ENCODE measurements around the gene SEL1L.

- TF ChIP-seq CTCF (conservative IDR thresholded peaks at IDR 0.05; ENCODE audit: low read depth in 2 of 2) = no peak
- TF ChIP-seq POLR2AphosphoS5 (IDR thresholded peaks at IDR 0.05; ENCODE audit: low read depth) = peak; percentile 79
- TF ChIP-seq EZH2 (IDR thresholded peaks at IDR 0.05; ENCODE audit: low read depth, unreplicated experiment) = no peak
- TF ChIP-seq EZH2phosphoT487 (IDR thresholded peaks at IDR 0.05; ENCODE audit: unreplicated experiment) = no peak
- TF ChIP-seq STAT1 (IDR thresholded peaks at IDR 0.05; ENCODE audit: unreplicated experiment) = no peak
- TF ChIP-seq JUNB (IDR thresholded peaks at IDR 0.05; ENCODE audit: unreplicated experiment) = no peak
- no peak for TF ChIP-seq REST (IDR thresholded peaks at IDR 0.05; ENCODE audit: unreplicated experiment)
- no peak for TF ChIP-seq ZNF114 (CRISPR knock-in tag; IDR thresholded peaks at IDR 0.05)
- TF ChIP-seq CREB1 (CRISPR knock-in tag; IDR thresholded peaks at IDR 0.05; ENCODE audit: low read depth) = no peak
- TF ChIP-seq ZNF462 (CRISPR knock-in tag; IDR thresholded peaks at IDR 0.05) = no peak
- no peak for TF ChIP-seq NANOG (IDR thresholded peaks at IDR 0.05; ENCODE audit: borderline replicate concordance)
- TF ChIP-seq ZNF331 (CRISPR knock-in tag; IDR thresholded peaks at IDR 0.05; ENCODE audit: low read depth) = no peak
Measured at GRCh38 chr14:81436296-81437138, 97.1 kb downstream of the SEL1L start.
